HG02852 (cell line): Measurements from ENCODE around the gene IGF1R.
"Not testable (repeated sequence)": the region's sequence is repeated elsewhere in the genome, so short reads cannot be mapped to it uniquely, and the experiment has no call there.

Source experiments
- ATAC-seq: cut with Tn5 transposase; IDR thresholded peaks from one replicate; pipeline ENCODE4 v1.9.1; 2021; ENCODE audit warnings: mild to moderate bottlenecking, moderate library complexity; ENCODE audit not compliant: unreplicated experiment

IGF1R gene

DNA sequence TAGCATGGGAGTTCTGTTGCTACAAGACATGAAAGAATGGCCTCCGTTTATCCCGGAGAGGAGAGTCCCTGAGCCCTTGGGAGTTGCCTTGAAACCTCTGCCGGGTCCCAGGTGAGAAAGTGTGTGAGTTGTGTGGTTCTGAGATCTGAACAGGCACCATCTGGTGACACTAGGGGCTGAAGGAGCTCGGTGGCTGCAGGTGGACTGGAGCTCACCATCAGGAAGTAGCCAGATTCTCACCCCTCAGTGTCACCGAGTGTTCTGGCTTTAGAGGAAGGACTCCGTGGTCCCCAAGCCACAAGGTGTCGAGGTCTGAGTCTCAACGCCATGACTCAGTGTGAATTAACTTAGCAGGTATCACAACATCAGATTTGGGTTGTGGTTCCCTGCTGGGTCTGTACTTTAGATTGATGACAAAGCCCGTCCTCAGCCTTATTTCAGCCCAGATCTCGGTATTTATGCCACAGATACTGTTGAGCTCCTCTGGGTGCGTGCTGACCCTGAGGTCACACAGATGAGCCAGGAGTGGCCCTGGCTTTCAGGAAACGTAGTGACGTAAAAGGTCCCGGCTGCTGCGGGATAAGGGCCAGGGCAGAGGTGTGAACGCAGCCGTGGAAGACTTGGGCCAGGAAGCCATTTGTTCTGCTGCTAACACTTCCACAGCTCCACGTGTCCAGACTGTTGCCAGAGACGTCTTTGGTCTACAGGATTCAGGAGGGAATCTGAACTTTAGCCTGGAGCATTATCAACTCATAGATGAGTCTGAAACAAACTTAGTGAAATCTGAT, 304.9 kb downstream of the IGF1R start:
- ATAC-seq = no peak

DNA sequence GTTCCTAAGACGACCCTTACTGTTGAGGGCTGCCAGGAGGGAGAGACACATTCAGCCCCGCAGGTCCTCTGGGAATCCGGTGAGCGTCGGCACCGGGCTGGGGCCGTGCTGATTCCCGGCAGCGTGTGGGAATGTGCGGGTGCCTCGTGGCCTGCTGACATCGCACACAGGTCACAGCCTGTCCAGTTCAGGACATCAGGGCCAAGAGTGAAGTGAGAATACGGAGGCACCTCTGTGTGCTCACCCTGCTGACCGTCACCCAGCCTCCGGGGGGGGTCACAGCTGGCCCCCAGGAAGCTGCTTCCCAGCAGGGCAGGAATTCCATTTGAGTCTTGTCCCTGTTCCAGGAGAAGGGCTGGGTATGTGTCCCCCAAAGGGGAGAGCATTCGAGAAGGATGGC, 305.6 kb downstream of the IGF1R start:
- no peak for ATAC-seq

DNA sequence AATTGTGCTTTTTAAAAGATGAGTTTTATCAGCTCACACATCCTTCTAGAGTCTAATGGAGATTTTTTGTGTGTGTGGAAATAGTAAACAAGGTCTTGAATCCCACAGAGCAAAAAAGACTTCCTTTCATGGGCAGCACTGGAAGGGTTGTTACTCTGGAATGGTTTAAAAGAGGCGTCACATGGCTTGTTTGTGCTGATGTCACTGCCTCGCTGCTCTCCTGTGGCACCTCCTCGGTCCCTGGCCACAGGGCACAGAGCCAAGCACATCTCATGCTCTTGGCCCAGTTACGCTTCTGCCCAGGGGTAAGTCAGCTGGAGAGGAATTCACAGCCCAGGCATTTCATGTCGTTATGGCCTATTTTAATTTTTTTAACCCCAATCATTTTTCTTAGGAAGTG, 306.1 kb downstream of the IGF1R start:
- no peak for ATAC-seq

DNA sequence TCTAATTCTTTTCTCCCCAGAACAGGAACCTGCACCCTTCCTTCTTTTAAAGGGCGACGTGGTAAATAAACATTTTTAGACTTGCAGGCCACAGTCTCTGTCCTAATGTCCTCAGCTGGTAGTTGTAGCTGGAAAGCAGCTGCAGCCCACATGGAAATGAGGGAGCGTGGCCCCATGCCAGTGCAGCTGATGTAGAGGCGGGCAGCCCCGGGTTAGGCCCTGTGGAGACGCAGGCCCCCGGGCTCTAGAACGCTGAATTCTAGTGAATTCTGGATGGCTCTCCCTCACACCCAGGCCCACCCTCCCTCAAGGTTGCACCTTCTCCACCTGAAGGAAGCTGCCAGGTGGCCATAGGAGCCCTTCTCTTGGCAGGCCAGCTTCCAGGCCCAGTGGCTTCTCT, 307.0 kb downstream of the IGF1R start:
- ATAC-seq = no peak

DNA sequence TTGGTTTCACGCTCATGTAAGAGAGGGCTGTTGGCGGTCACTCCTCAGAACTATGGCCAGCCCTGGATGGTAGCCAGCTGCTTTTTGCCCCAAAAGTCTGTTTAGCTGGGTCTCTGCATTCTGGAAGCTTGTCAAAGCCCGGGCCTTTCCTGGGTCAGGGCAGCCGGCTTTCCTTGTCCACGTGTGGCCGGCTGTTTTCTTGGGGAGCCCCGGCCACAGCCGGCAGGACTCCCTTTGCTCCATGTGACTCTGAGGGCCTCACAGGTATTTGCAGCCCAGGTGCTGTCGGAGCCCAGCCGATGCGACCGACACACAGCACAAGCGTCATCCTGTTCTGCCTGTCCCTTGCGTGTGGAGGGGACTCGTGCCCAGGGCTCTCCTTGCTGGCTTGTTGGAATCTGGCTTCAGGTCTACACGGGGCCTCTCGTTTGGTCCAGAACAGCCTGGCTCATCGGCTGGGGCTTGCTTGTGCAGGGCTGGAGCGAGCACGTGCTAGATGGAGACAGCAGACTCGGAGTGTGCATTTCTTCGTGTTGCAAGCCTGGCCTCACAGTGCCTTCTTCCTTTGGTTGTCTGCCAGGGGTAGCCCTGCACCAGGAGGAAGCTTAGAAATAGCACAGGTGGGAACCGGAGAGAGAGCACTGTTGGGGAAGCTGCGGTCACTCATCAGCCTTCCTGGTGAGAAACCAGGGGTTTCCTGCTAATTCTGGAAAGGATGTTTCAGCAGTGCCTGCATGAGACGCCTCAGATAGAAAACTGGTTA, 307.8 kb downstream of the IGF1R start:
- no peak for ATAC-seq

DNA sequence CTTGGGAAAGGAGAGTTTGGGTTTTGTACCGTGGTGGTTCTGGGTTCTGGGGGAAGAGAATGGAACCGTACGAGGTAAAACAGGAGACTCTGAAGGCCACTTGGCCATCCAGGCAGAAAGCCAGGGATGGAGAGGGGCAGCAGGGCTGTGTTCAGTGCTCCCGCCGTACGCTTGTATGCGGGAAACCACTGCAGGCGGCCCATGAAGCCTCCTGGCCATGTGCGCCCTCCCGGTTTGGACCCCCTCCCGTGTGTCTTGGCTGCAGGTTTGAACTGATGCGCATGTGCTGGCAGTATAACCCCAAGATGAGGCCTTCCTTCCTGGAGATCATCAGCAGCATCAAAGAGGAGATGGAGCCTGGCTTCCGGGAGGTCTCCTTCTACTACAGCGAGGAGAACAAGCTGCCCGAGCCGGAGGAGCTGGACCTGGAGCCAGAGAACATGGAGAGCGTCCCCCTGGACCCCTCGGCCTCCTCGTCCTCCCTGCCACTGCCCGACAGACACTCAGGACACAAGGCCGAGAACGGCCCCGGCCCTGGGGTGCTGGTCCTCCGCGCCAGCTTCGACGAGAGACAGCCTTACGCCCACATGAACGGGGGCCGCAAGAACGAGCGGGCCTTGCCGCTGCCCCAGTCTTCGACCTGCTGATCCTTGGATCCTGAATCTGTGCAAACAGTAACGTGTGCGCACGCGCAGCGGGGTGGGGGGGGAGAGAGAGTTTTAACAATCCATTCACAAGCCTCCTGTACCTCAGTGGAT, 308.6 kb downstream of the IGF1R start:
- ATAC-seq = no peak

DNA sequence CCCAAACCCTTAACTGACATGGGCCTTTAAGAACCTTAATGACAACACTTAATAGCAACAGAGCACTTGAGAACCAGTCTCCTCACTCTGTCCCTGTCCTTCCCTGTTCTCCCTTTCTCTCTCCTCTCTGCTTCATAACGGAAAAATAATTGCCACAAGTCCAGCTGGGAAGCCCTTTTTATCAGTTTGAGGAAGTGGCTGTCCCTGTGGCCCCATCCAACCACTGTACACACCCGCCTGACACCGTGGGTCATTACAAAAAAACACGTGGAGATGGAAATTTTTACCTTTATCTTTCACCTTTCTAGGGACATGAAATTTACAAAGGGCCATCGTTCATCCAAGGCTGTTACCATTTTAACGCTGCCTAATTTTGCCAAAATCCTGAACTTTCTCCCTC, 309.3 kb downstream of the IGF1R start:
- ATAC-seq = no peak

DNA sequence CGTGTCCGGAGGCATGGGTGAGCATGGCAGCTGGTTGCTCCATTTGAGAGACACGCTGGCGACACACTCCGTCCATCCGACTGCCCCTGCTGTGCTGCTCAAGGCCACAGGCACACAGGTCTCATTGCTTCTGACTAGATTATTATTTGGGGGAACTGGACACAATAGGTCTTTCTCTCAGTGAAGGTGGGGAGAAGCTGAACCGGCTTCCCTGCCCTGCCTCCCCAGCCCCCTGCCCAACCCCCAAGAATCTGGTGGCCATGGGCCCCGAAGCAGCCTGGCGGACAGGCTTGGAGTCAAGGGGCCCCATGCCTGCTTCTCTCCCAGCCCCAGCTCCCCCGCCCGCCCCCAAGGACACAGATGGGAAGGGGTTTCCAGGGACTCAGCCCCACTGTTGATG, 309.7 kb downstream of the IGF1R start:
- ATAC-seq = no peak

DNA sequence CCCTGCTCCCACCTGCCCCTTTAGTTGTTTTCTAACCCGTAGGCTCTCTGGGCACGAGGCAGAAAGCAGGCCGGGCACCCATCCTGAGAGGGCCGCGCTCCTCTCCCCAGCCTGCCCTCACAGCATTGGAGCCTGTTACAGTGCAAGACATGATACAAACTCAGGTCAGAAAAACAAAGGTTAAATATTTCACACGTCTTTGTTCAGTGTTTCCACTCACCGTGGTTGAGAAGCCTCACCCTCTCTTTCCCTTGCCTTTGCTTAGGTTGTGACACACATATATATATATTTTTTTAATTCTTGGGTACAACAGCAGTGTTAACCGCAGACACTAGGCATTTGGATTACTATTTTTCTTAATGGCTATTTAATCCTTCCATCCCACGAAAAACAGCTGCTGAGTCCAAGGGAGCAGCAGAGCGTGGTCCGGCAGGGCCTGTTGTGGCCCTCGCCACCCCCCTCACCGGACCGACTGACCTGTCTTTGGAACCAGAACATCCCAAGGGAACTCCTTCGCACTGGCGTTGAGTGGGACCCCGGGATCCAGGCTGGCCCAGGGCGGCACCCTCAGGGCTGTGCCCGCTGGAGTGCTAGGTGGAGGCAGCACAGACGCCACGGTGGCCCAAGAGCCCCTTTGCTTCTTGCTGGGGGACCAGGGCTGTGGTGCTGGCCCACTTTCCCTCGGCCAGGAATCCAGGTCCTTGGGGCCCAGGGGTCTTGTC, 310.7 kb downstream of the IGF1R start:
- no peak for ATAC-seq

DNA sequence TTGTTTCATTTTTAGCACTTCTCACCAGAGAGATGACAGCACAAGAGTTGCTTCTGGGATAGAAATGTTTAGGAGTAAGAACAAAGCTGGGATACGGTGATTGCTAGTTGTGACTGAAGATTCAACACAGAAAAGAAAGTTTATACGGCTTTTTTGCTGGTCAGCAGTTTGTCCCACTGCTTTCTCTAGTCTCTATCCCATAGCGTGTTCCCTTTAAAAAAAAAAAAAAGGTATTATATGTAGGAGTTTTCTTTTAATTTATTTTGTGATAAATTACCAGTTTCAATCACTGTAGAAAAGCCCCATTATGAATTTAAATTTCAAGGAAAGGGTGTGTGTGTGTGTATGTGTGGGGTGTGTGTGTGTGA, 311.3 kb downstream of the IGF1R start:
- ATAC-seq = no peak

DNA sequence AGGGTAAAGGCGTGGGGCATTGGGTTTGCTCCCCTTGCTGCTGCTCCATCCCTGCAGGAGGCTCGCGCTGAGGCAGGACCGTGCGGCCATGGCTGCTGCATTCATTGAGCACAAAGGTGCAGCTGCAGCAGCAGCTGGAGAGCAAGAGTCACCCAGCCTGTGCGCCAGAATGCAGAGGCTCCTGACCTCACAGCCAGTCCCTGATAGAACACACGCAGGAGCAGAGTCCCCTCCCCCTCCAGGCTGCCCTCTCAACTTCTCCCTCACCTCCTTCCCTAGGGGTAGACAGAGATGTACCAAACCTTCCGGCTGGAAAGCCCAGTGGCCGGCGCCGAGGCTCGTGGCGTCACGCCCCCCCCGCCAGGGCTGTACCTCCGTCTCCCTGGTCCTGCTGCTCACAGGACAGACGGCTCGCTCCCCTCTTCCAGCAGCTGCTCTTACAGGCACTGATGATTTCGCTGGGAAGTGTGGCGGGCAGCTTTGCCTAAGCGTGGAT, 312.3 kb downstream of the IGF1R start:
- ATAC-seq = no peak

DNA sequence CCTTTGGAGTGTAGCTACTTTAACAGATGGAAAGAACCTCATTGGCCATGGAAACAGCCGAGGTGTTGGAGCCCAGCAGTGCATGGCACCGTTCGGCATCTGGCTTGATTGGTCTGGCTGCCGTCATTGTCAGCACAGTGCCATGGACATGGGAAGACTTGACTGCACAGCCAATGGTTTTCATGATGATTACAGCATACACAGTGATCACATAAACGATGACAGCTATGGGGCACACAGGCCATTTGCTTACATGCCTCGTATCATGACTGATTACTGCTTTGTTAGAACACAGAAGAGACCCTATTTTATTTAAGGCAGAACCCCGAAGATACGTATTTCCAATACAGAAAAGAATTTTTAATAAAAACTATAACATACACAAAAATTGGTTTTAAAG, 315.1 kb downstream of the IGF1R start:
- no peak for ATAC-seq

DNA sequence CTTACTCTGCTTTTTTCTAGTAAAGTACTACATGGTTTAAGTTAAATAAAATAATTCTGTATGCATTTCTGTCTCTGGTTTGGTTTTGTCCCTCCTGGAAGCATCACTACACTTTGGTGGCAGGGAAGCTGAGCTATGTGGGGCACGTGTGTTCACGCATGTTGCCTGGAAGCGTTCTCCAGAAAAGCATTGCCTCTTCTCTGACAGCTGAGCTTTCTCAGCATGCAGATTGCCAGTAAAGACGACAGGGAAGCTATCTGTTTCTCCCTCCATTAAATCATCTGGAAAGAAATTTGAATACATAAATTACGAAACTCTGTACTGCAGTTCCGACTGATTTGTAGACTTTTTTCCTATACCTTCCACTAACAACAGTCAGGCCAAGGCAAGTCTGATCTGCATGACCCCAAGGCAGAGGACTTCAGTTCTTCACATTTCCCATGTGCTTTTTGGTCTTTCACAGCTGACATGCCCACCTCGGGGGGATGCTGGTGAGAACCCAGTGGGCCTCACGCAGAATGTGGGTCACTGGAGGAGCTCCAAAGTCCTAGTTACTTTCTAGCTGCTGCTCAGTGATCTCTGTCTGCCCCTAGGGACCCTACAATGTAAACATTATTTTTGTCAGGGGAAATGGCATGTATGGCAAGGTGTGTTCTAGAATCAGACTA, 316.3 kb downstream of the IGF1R start:
- ATAC-seq = no peak

DNA sequence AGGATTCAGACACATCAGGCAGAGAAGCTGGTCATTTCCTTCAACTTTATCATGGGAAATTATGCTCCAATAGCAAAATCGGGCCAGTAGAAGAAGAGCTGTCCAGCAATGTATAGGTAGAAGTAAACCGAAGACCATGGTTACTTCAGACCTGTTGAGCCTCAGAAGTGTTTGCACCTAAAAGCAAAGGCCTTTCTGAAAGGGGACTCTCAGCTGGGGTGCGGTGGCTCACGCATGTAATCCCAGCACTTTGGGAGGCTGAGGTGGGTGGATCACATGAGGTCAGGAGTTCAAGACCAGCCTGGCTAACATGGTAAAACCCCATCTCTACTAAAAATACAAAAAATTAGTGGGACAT, 316.8 kb downstream of the IGF1R start:
- ATAC-seq = not testable (repeated sequence)

DNA sequence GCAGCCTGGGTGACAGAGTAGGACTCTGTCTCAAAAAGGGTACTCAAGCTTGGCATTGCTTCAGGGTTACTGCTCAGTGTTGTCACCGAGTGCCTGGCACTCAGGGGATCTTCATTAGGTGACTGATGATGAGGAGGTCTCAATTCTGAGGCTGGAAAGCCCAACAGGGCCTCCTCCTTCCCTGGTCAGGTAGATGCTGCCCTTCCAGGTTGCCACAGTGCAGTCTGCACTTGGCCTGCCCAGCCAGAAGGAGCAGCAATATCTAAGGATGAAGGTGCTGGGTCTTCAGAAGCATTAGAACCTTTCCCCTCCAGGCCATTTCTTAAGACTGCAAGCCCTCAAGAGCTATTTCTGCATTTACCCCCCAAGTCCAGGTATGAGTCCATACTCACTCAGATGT, 317.3 kb downstream of the IGF1R start:
- no peak for ATAC-seq

DNA sequence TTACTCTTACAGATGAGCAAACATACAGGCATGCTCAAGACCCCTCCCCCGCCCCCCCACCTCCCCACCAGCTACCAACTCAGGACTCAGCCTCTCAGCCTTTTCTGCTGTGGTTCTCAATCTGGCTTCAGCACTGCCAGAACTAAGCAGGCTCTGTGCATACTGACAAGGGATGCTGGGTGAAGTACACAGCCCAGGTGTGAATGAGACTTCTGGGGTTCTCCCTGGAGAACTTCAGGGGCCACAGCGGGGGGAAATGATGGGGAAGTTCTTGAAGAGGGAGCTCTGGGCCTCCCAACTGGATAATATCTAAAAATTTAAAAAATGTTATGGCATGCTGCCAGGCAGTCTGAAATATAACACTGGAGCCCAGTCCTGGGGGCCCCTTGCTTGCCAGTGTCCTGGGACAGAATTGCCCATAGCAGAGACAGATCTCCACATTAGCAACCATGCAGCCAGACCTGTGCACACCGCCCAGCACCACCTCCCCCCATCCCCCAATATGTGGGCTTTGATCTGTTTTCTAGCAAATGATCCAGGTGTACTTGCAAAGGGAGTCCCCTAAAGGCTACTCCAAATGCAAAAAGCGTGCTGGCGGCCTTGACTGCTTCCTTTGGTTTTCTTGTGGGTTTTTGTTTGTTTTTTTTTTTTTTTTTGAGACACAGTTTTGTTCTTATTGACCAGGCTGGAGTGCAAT, 317.9 kb downstream of the IGF1R start:
- ATAC-seq = no peak

DNA sequence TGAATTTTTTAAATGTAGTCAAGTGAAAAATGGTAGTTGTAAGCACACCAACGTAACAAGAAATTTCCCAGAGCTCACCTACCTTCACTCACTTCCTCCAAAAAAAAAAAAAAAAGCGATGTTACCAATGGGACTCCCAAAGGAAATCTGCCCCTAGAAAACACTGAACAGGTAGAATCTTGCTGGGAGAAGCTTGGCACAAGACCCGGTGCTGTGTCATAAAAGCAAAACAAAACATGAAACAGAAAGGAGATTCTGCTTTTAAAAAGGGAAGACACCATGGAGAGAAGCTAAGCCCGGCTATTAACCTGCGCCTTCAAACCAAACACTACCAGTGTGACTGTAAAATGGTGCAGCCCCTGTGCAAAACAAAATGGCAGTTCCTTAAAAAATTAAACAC, 318.8 kb downstream of the IGF1R start:
- ATAC-seq = no peak

DNA sequence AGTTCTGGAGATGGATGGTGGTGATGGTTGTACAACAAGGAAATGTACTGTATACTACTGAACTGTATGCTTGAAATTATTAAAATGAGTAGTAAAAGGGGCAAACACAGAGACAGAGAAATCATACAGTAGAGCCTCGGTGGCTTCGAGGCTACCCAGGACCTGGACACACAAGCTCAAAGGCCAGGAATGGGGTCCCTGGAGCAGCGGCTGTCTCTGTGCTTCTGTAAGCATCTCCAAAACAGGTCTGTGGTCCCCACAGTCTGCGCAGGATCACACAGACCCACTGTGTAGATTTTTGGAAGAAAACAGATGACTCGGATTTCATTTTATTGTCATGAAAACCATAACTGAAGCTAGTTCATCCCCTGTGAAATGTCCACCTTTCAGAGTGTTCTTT, 319.6 kb downstream of the IGF1R start:
- no peak for ATAC-seq

DNA sequence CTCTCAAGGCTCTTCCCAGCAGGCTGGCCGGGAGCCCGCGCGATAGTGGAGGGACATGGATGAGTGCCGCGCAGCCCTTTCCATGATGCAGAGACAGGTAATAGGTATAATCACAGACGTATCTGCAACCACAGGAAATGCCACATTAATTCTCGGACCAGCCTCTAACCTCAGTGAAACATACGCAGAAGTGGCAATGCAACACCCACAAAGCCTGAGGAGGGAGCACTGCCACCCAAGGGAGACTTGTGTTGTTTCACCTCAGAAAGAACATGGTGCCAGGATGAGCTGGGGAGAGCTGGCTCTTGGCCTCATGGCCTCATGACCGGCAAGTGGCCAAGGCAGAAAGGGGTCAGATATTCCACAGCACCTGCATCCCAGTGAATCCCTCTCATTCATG, 320.2 kb downstream of the IGF1R start:
- no peak for ATAC-seq

DNA sequence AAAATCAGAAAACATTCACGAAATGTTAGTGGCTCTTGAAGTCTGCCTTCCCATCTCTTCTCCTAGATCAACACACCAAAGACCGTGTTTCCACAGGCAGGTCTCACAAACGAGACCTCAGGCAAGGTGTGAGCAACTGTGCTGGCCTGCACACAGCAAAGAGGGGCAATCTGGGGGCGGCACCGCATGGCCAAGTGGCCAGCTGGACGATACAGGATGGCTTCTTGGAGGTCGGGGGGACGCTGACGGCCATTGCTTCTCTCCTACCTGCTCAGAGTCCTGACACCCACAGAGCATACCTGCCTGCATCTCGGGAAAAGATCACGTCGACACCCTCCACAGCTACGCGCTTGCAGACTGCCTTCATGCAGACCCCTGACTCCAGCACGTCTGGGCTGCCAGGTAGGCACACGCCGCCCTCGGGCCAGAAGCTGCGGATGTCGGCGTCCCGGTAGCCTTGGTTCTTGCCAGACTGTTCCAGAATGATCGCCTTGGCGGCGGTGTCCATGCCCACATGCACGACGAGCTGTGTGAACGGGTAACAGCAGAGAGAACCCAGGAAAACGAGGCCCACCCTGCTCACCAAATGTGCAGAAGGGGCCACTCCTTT, 320.9 kb downstream of the IGF1R start:
- ATAC-seq = no peak
